ENCODE results near the gene MARK4.

MARK4 gene

GRCh38 chr19:45354241-45354842 is 103.3 kb downstream of the MARK4 start:
- Histone ChIP-seq H3K27ac (ENCODE audit: low read length) (no peak overlapping the region), H3K36me3 (ENCODE audit: control insufficient read depth, insufficient read depth, low read length) (peaks cover 72% of the 10 kb centered on the region)
- WGBS (ENCODE audit: insufficient coverage, insufficient read length), result no CpG with 5 or more reads among the region's 11 CpGs

More at GRCh38 chr19:45354241-45354842, 103.3 kb downstream of the MARK4 start:
- no peaks in the 10 kb centered on the region for H3K27me3 ChIP-seq (ENCODE audit: control insufficient read depth, insufficient read depth, low read length)
- no peaks in the 10 kb centered on the region for H3K9me3 ChIP-seq (ENCODE audit: control insufficient read depth, insufficient read depth, low read length)
- no peak overlapping the region for H3K4me3 ChIP-seq (ENCODE audit: low read length)
- no peak for DNase-seq (ENCODE audit: low read depth, low spot score)
- H3K4me1 ChIP-seq (ENCODE audit: control insufficient read depth, insufficient read depth, low read length), result no peaks in the 10 kb centered on the region
